A673 (cell line): Measurements from ENCODE around the gene PACRG.

ENCODE experiments used
- CTCF ChIP-seq: fragments of 300-800, 200-600 bp; sonication (generic); conservative IDR thresholded peaks from 2 replicates; pipeline ENCODE4 v1.5.1; 2017; ENCODE audit warnings: low read depth, mild to moderate bottlenecking, antibody characterized with exemption, low read length, moderate library complexity, mixed read lengths
- EZH2 ChIP-seq: fragments of 200-600 bp; sonication (generic); IDR thresholded peaks from 2 replicates; pipeline ENCODE4 v1.6.1; 2017; ENCODE audit warnings: borderline replicate concordance, low read depth, mild to moderate bottlenecking, mixed read lengths, antibody characterized with exemption, low read length; ENCODE audit not compliant: poor library complexity, severe bottlenecking

DNA sequence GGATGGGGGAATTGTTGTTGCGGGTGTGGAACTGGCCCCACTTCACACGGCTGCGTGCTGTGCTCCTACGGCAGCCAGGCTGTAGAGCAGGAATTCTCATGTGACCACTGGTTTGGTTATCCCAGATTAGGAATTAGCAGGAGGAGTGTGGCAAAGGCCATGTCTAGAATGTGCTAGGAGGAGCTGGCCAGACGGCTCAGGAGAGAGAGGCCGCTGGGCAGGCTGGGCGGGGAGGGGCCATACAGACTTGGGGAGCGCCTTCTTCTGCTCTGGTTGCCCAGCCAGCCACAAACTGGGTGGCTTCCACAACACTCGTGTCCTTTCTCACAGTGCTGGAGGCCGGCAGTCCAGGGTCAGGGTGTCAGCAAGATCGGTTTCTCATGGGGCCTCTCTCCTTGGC is 441.7 kb downstream of the PACRG start:
- no peak for TF ChIP-seq CTCF
- TF ChIP-seq EZH2, result no peak
